Chondrocyte (in vitro differentiated cells): ENCODE data around the gene DEGS2. TPM values are rescaled to one million over a fixed set of nuclear protein-coding genes. Genes with fewer than 3 reads are reported as not detected.

Experiments
- DNase-seq: peaks from one replicate; pipeline ENCODE4 v3.0.0; 2021; ENCODE audit warnings: mixed read lengths, low spot score
- H3K27ac Mint-ChIP-seq: one replicate; pipeline ENCODE4 v1.8.0; 2021; ENCODE audit warnings: mild to moderate bottlenecking, moderate library complexity, mixed read lengths; ENCODE audit not compliant: unreplicated experiment
- H3K27me3 Mint-ChIP-seq: 2 replicates; pipeline ENCODE4 v1.8.0; 2021; ENCODE audit warnings: low read depth, mixed read lengths
- H3K36me3 Mint-ChIP-seq: 2 replicates; pipeline ENCODE4 v1.8.0; 2021; ENCODE audit warnings: low read depth, mixed read lengths
- H3K4me1 Mint-ChIP-seq: 2 replicates; pipeline ENCODE4 v1.8.0; 2021; ENCODE audit warnings: low read depth, mild to moderate bottlenecking, mixed read lengths
- H3K4me3 Mint-ChIP-seq: one replicate; pipeline ENCODE4 v1.8.0; 2021; ENCODE audit warnings: mild to moderate bottlenecking, moderate library complexity, mixed read lengths; ENCODE audit not compliant: unreplicated experiment
- H3K9me3 Mint-ChIP-seq: 2 replicates; pipeline ENCODE4 v1.8.0; 2021; ENCODE audit warnings: low read depth, mixed read lengths
- total RNA-seq: library from RNA; stranded (reverse); gene quantifications from 3 replicates; pipeline ENCODE4 v1.2.1, GENCODE V29; 2021
- TF ChIP-seq, protein P1 (sequence below): fragments of 200-600 bp; sonication (generic); IDR thresholded peaks from 2 replicates; pipeline ENCODE4 v1.5.0; 2021; ENCODE audit warnings: antibody characterized with exemption, mild to moderate bottlenecking, moderate library complexity

Gene DEGS2
- total RNA-seq, 1 donor from 2014 or later: 0.17 TPM

DNA sequence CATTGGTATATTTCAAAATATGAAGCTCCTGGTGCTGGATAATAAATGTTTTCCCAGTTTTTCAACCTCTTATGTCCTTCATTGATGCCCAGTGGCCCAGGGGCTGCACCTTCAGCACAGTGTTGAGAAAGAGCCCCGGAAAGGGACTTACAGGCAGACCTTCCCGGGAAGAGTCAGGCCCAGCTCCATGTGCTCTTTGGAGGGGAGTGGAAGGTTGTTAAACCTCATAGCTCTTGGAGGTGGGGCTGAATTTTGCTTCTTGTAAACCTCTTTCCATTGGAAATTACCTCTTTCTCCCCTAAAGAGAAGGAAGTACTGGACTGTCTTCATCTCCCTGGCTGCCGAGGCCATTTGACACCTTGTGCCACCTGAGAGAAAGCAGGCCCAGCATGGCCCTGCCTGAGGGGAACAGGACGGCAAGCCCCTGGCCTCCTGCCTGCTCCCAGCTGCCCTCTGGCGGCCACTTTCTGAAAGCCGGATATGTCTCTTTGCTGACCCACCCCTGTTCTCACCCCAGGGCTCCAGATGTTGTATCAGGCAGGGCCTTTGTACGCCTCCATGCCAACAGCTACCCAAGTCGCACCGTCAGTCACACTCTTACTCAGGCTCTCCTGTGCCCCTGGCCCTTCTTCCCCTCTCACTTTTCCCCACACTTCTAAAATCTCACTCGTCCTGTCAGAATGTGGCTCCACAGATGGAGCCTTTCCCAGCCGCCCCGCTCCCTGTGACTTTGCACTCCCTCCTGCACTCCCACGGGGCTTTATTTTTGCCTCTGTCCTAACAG, 51.2 kb downstream of the DEGS2 start:
- Mint-ChIP-seq H3K4me3 (no peak overlapping the region), H3K4me1 (peaks cover 81% of the 10 kb centered on the region), H3K36me3 (peaks cover 3% of the 10 kb centered on the region), H3K27me3 (no peaks in the 10 kb centered on the region), H3K27ac (peak overlapping the region; percentile 92), H3K9me3 (no peaks in the 10 kb centered on the region)
- DNase-seq: peak; percentile 89
- TF ChIP-seq, protein P1, sequence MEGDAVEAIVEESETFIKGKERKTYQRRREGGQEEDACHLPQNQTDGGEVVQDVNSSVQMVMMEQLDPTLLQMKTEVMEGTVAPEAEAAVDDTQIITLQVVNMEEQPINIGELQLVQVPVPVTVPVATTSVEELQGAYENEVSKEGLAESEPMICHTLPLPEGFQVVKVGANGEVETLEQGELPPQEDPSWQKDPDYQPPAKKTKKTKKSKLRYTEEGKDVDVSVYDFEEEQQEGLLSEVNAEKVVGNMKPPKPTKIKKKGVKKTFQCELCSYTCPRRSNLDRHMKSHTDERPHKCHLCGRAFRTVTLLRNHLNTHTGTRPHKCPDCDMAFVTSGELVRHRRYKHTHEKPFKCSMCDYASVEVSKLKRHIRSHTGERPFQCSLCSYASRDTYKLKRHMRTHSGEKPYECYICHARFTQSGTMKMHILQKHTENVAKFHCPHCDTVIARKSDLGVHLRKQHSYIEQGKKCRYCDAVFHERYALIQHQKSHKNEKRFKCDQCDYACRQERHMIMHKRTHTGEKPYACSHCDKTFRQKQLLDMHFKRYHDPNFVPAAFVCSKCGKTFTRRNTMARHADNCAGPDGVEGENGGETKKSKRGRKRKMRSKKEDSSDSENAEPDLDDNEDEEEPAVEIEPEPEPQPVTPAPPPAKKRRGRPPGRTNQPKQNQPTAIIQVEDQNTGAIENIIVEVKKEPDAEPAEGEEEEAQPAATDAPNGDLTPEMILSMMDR: peak; percentile 99

DNA sequence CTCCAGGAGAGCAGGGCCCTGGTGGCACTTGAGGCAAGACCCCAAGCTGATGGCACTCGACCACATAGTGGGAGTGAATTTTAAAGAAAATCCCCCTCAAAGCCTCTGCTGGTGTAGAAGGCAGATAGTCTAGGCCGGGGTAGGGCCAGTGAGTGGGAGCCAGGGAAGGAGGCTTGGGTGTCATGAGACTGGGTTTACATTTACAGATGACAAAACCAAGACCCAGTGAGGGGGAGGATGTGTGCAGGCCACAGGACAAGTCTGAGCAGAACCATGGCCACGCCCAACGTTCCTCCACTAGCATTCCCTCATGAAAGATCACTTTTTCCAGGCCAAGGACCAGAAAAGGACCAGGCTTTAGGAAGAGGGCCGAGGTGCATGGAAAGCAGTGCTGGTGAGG, 52.2 kb downstream of the DEGS2 start:
- peaks cover 81% of the 10 kb centered on the region for H3K4me1 Mint-ChIP-seq
- no peaks in the 10 kb centered on the region for H3K36me3 Mint-ChIP-seq
- H3K9me3 Mint-ChIP-seq: no peaks in the 10 kb centered on the region
- no peaks in the 10 kb centered on the region for H3K27me3 Mint-ChIP-seq
- H3K4me3 Mint-ChIP-seq: no peak overlapping the region
- TF ChIP-seq, protein P1: no peak
- DNase-seq: no peak
- no peak overlapping the region for H3K27ac Mint-ChIP-seq

DNA sequence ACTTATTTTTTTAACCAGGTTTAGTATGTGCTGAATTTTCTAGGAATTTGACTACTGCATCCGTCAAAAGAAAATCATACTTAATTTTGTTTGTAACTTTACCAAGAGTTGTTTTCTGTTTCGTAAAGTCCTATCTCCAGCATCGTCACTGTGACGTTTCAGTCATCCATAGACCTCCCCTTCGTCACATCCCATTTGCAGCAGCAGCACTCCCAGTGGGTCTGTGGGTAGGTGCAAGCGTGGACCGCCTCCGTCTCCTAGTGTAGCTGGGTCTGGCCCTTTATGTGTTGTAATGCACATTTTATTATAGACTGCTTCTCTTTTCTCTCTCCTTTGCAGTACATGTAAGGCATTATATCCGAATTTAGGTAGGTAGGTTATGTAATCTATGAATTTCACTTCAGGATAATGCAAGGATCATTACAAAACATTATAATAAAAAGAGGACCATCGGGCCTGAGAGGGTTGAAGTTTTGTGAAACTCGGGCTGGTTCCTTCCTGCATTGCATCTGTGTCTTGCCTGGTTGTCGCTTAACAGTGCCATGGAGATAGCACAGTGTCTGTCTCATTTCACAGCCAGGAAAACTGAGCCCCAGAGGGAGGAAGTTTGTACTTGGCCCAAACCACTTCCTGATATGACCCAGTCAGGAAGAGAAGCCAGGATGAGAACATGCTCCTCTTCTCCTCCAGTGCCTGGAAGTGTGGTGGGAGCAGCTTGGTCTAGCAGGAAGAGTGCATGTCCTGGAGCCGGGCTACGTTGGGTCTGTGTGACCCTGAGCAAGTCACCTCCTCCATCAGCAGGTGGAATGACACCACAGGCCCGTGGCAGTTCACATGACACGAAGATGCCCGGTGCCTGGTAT, 53.0 kb downstream of the DEGS2 start:
- no peaks in the 10 kb centered on the region for H3K36me3 Mint-ChIP-seq
- peak; percentile 60 for DNase-seq
- H3K4me1 Mint-ChIP-seq: peaks cover 78% of the 10 kb centered on the region
- TF ChIP-seq, protein P1: no peak
- H3K27me3 Mint-ChIP-seq: no peaks in the 10 kb centered on the region
- no peak overlapping the region for H3K27ac Mint-ChIP-seq
- H3K9me3 Mint-ChIP-seq: no peaks in the 10 kb centered on the region
- H3K4me3 Mint-ChIP-seq: no peak overlapping the region

DNA sequence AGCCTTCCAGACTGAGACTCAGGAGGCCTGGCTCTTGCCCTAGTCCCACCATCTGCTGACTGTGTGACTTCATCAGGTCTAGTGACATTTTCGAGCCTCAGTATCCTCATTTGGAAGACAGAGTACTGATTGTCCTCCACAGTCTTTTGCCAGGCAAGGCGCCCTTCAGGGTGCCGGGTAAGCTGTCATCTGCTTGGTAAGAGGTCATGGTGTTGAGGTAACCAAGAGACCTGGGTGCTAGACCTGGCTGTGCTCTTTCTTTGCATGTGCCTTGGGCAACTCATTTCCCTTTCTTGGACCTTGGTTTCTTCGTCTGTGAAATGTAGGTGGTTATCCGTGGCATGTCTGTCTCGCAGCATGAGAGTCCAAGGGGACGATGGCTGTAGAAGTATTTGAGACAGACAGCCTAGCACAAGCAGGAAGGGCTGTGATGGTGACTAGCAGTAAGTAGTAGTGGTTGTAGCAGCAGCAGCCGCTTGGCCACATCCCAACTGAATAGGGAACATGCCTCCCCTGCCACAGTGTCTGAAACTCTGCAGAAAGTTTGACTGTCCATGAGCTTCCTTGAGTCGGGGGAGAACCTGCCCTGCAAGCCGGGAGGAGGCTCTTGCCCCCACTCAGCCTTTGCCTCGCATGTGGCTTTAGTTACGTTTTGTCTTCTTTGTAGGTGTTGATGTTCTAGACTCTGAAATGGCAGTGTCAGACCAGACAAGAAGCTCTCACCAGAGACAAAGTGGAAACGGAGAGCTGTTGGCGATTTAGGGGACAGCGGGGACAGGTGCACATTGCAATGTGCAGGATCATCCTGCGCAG, 53.9 kb downstream of the DEGS2 start:
- peak overlapping the region; percentile 95 for H3K27ac Mint-ChIP-seq
- no peaks in the 10 kb centered on the region for H3K36me3 Mint-ChIP-seq
- H3K27me3 Mint-ChIP-seq: no peaks in the 10 kb centered on the region
- DNase-seq: no peak
- H3K4me3 Mint-ChIP-seq: no peak overlapping the region
- TF ChIP-seq, protein P1: no peak
- no peaks in the 10 kb centered on the region for H3K9me3 Mint-ChIP-seq
- peaks cover 76% of the 10 kb centered on the region for H3K4me1 Mint-ChIP-seq
